Measurements from ENCODE around the gene SGPP2. TPM values are rescaled to one million over a fixed set of nuclear protein-coding genes. Genes with fewer than 3 reads are reported as not detected.
"Not testable (repeated sequence)": the region's sequence is repeated elsewhere in the genome, so short reads cannot be mapped to it uniquely, and the experiment has no call there.

SGPP2 gene
- total RNA-seq, 1 donor from 2014 or later = 38.1 TPM

DNA sequence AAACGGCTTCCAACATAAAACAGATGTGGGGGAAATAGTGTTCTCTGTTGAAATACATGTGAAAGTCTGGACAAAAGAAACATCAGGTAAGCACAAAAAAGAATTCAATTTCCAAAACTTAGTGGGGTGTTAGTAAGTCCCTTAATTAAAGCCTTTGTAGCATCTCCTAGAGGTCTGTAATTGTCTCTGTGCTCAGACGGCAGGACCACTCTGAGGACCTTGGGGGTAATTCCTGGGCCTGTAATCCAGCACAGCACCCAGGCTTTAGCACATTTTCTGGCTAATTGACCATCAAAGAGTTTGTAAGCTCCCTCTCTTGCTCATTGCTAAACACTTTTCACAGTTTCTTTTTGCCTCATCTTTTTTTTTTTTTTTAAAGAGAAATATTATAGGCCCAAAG, 151.3 kb downstream of the SGPP2 start:
- no peak overlapping the region for H3K4me3 ChIP-seq
- H3K4me1 ChIP-seq = peaks cover 10% of the 10 kb centered on the region
- H3K27ac ChIP-seq = no peak overlapping the region
- peaks cover 14% of the 10 kb centered on the region for H3K36me3 ChIP-seq
- DNase-seq (no peak), ATAC-seq (no peak)
- no peaks in the 10 kb centered on the region for H3K27me3 ChIP-seq
- intact Hi-C loops (cut with DNase I) = no loop called here
- H3K9me3 ChIP-seq = no peaks in the 10 kb centered on the region
- TF ChIP-seq, protein P1, sequence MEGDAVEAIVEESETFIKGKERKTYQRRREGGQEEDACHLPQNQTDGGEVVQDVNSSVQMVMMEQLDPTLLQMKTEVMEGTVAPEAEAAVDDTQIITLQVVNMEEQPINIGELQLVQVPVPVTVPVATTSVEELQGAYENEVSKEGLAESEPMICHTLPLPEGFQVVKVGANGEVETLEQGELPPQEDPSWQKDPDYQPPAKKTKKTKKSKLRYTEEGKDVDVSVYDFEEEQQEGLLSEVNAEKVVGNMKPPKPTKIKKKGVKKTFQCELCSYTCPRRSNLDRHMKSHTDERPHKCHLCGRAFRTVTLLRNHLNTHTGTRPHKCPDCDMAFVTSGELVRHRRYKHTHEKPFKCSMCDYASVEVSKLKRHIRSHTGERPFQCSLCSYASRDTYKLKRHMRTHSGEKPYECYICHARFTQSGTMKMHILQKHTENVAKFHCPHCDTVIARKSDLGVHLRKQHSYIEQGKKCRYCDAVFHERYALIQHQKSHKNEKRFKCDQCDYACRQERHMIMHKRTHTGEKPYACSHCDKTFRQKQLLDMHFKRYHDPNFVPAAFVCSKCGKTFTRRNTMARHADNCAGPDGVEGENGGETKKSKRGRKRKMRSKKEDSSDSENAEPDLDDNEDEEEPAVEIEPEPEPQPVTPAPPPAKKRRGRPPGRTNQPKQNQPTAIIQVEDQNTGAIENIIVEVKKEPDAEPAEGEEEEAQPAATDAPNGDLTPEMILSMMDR (IDR thresholded peaks at IDR 0.05) = no peak

- TF ChIP-seq, protein P1 (IDR thresholded peaks at IDR 0.05) = no peak
- no peaks in the 10 kb centered on the region for H3K27me3 ChIP-seq
- H3K9me3 ChIP-seq = no peaks in the 10 kb centered on the region
- H3K4me1 ChIP-seq = peaks cover 10% of the 10 kb centered on the region
- no peak for DNase-seq
- H3K27ac ChIP-seq = no peak overlapping the region
- intact Hi-C loops (cut with DNase I) = no loop called here
- ATAC-seq = no peak
- peaks cover 9% of the 10 kb centered on the region for H3K36me3 ChIP-seq
- no peak overlapping the region for H3K4me3 ChIP-seq
Observed at GRCh38 chr2:222576171-222577081, 152.1 kb downstream of the SGPP2 start.

GRCh38 chr2:222577341-222577740, 153.0 kb downstream of the SGPP2 start:
- Histone ChIP-seq H3K4me1 (peaks cover 9% of the 10 kb centered on the region), H3K9me3 (no peaks in the 10 kb centered on the region), H3K36me3 (no peaks in the 10 kb centered on the region), H3K27me3 (no peaks in the 10 kb centered on the region), H3K4me3 (no peak overlapping the region), H3K27ac (no peak overlapping the region)
- intact Hi-C loops (cut with DNase I) = no loop called here
- ATAC-seq = no peak
- TF ChIP-seq, protein P1 (IDR thresholded peaks at IDR 0.05) = no peak
- DNase-seq = no peak

DNA sequence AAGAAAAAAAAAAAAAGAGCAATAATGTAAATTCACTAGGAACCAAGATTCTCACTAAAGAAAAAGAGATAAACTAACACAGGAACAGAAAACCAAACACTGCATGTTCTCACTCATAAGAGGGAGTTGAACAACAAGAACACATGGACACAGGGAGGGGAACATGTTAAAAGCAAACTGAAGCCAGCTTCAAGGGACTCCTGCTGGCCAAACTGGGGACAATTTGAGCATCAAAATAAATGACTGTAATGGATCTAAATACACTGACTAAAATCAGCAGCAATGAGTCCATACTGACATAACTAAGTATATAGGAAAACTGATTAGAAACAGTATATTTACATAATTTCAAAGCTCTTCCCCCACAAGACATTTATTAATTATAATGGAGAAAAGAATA, 158.6 kb downstream of the SGPP2 start:
- Histone ChIP-seq H3K4me1 (no peaks in the 10 kb centered on the region), H3K27me3 (no peaks in the 10 kb centered on the region), H3K27ac (no peak overlapping the region), H3K4me3 (no peak overlapping the region), H3K36me3 (peaks cover 4% of the 10 kb centered on the region), H3K9me3 (no peaks in the 10 kb centered on the region)
- intact Hi-C loops (cut with DNase I) = no loop called here
- no peak for ATAC-seq
- TF ChIP-seq, protein P1 (IDR thresholded peaks at IDR 0.05) = no peak
- DNase-seq = no peak

- DNase-seq = not testable (repeated sequence)
Observed at GRCh38 chr2:222584589-222584988, 160.2 kb downstream of the SGPP2 start.

GRCh38 chr2:222591661-222592060, 167.3 kb downstream of the SGPP2 start:
- TF ChIP-seq, protein P1 (IDR thresholded peaks at IDR 0.05) = no peak
- peaks cover 17% of the 10 kb centered on the region for H3K36me3 ChIP-seq
- no peaks in the 10 kb centered on the region for H3K9me3 ChIP-seq
- no peaks in the 10 kb centered on the region for H3K27me3 ChIP-seq
- no peak overlapping the region for H3K4me3 ChIP-seq
- H3K4me1 ChIP-seq = no peaks in the 10 kb centered on the region
- H3K27ac ChIP-seq = no peak overlapping the region
- ATAC-seq = no peak
- intact Hi-C loops (cut with DNase I) = no loop called here
- no peak for DNase-seq

More at GRCh38 chr2:222584589-222584988, 160.2 kb downstream of the SGPP2 start:
- H3K36me3 ChIP-seq; ATAC-seq; H3K27ac ChIP-seq; H3K27me3 ChIP-seq; H3K4me3 ChIP-seq; H3K9me3 ChIP-seq; intact Hi-C loops (cut with DNase I); H3K4me1 ChIP-seq: not testable (repeated sequence)

Data from upper lobe of right lung (tissue), 1 donor.